PC-3 (cell line): Measurements from ENCODE around the gene OR8B4. TPM values are rescaled to one million over a fixed set of nuclear protein-coding genes. Genes with fewer than 3 reads are reported as not detected.

Experiments used
- ATAC-seq: fragments of 200-7000 bp; cut with Tn5 transposase; 2 replicates; pipeline ENCODE4 v1.9.1; 2020; ENCODE audit warnings: mild to moderate bottlenecking, moderate library complexity
- BruUV-seq: library from RNA; stranded (reverse); fragments of 400-500 nt; replicated peaks from 2 replicates; lab custom pipeline; 2021; lab: Mats Ljungman, UMichigan
- CTCF ChIA-PET: fragments of 300-600 bp; sonication (Branson Sonifier 250); formaldehyde crosslinking; loops from one replicate; lab custom pipeline; 2022; ENCODE audit warnings: antibody characterized with exemption; lab: Charles Lee
- POLR2A ChIA-PET: fragments of 300-600 bp; sonication (Branson Sonifier 250); formaldehyde crosslinking; loops from one replicate; lab custom pipeline; 2022; ENCODE audit warnings: antibody characterized with exemption; ENCODE audit not compliant: unreplicated experiment; lab: Charles Lee
- DNase-seq: peaks from one replicate; pipeline ENCODE4 v3.0.0-alpha.2; 2015
- H2AFZ ChIP-seq: fragments of 300-600 bp; sonication (generic); 2 replicates; pipeline ENCODE4 v1.6.0; 2016; ENCODE audit warnings: antibody characterized with exemption, low read length
- H3F3A ChIP-seq: fragments of 300-600 bp; sonication (generic); one replicate; pipeline ENCODE4 v1.6.0; 2017; ENCODE audit warnings: antibody characterized with exemption, low read length, control low read depth, mild to moderate bottlenecking; ENCODE audit not compliant: unreplicated experiment
- H3K27ac ChIP-seq: fragments of 300-600 bp; sonication (generic); 2 replicates; pipeline ENCODE4 v1.5.1; 2016; ENCODE audit warnings: mild to moderate bottlenecking, low read length
- H3K27me3 ChIP-seq: fragments of 300-600 bp; sonication (generic); 2 replicates; pipeline ENCODE4 v1.6.1; 2016; ENCODE audit warnings: low read length, mixed read lengths
- H3K36me3 ChIP-seq: fragments of 300-600 bp; sonication (generic); 2 replicates; pipeline ENCODE4 v1.6.1; 2016; ENCODE audit warnings: low read depth, mixed run types, low read length, mixed read lengths
- H3K4me1 ChIP-seq: fragments of 300-600 bp; sonication (generic); 2 replicates; pipeline ENCODE4 v1.5.1; 2016; ENCODE audit warnings: low read length; ENCODE audit not compliant: insufficient read depth
- H3K4me2 ChIP-seq: fragments of 300-600 bp; sonication (generic); 2 replicates; pipeline ENCODE4 v1.6.0; 2016; ENCODE audit warnings: low read length
- H3K4me3 ChIP-seq: fragments of 300-600 bp; sonication (generic); 2 replicates; pipeline ENCODE4 v1.5.1; 2016; ENCODE audit warnings: mild to moderate bottlenecking, low read length, mixed read lengths
- H3K79me2 ChIP-seq: fragments of 300-600 bp; sonication (generic); 2 replicates; pipeline ENCODE4 v1.6.1; 2017; ENCODE audit warnings: low read length, mixed read lengths
- H3K9ac ChIP-seq: fragments of 300-600 bp; sonication (generic); 2 replicates; pipeline ENCODE4 v1.6.0; 2016; ENCODE audit warnings: mild to moderate bottlenecking, low read length
- H3K9me2 ChIP-seq: fragments of 300-600 bp; sonication (generic); replicated peaks from 2 replicates; pipeline ENCODE4 v1.6.1; 2016; ENCODE audit warnings: mixed run types, low read length, mixed read lengths
- H3K9me3 ChIP-seq: fragments of 300-600 bp; sonication (generic); 2 replicates; pipeline ENCODE4 v1.6.1; 2016; ENCODE audit warnings: low read length, mixed read lengths
- H4K20me1 ChIP-seq: fragments of 300-600 bp; sonication (generic); 2 replicates; pipeline ENCODE4 v1.6.1; 2016; ENCODE audit warnings: low read length, mixed read lengths
- CTCF ChIP-seq: fragments of 300-600 bp; sonication (generic); conservative IDR thresholded peaks from 2 replicates; pipeline ENCODE4 v1.5.1; 2017; ENCODE audit warnings: antibody characterized with exemption, low read depth, mild to moderate bottlenecking, low read length
- EZH2 ChIP-seq: fragments of 300-600 bp; sonication (generic); IDR thresholded peaks from one replicate; pipeline ENCODE4 v1.6.1; 2017; ENCODE audit warnings: antibody characterized with exemption, mild to moderate bottlenecking, low read length; ENCODE audit not compliant: unreplicated experiment
- EZH2phosphoT487 ChIP-seq: fragments of 300-600 bp; sonication (generic); IDR thresholded peaks from 2 replicates; pipeline ENCODE4 v1.6.1; 2018; ENCODE audit warnings: mild to moderate bottlenecking, antibody characterized with exemption, low read length, borderline replicate concordance
- intact Hi-C: fragments of 100-400 bp; cut with micrococcal nuclease; formaldehyde crosslinking; loops from 2 replicates; pipeline ENCODE4 v1.9.0; 2023
- total RNA-seq: library from RNA; depleted of rRNA; stranded (reverse); fragments of >200 nt; gene quantifications from 2 replicates; pipeline ENCODE4 v1.2.3, GENCODE V29; 2014

Gene OR8B4
- total RNA-seq, 1 experiment from 2014 or later: not detected

GRCh38 chr11:124470561-124471227 lies 46.0 kb upstream of the OR8B4 start:
- BruUV-seq: no TSS peak
- CTCF ChIA-PET: no interaction called here

GRCh38 chr11:124467381-124467927 lies 42.8 kb upstream of the OR8B4 start:
- H3K9me2 ChIP-seq: no peaks in the 10 kb centered on the region
- H3K27me3 ChIP-seq: peaks cover 82% of the 10 kb centered on the region
- H4K20me1 ChIP-seq: no peaks in the 10 kb centered on the region
- no peak for TF ChIP-seq CTCF
- TF ChIP-seq EZH2: no peak
- TF ChIP-seq EZH2phosphoT487: no peak
- no peak overlapping the region for H3K9ac ChIP-seq
- H3K27ac ChIP-seq: no peak overlapping the region
- H3K4me3 ChIP-seq: no peak overlapping the region
- CTCF ChIA-PET: no interaction called here
- H3K4me2 ChIP-seq: no peak overlapping the region
- POLR2A ChIA-PET: no interaction called here
- H3K36me3 ChIP-seq: no peaks in the 10 kb centered on the region
- H2AFZ ChIP-seq: no peak overlapping the region
- no peaks in the 10 kb centered on the region for H3K79me2 ChIP-seq
- intact Hi-C loops: no loop called here
- ATAC-seq: no peak
- no peak for DNase-seq
- no peaks in the 10 kb centered on the region for H3K4me1 ChIP-seq
- H3F3A ChIP-seq: no peaks in the 10 kb centered on the region
- BruUV-seq: no TSS peak
- no peaks in the 10 kb centered on the region for H3K9me3 ChIP-seq

More at GRCh38 chr11:124470561-124471227, 46.0 kb upstream of the OR8B4 start:
- H3K9ac ChIP-seq: no peak overlapping the region
- ATAC-seq (no peak), DNase-seq (no peak)
- no peaks in the 10 kb centered on the region for H3K9me2 ChIP-seq
- no peaks in the 10 kb centered on the region for H3K4me1 ChIP-seq
- no peaks in the 10 kb centered on the region for H3K9me3 ChIP-seq
- no peaks in the 10 kb centered on the region for H3K79me2 ChIP-seq
- no peak for TF ChIP-seq EZH2phosphoT487
- TF ChIP-seq EZH2: no peak
- no peak for TF ChIP-seq CTCF
- no peaks in the 10 kb centered on the region for H3F3A ChIP-seq
- no peaks in the 10 kb centered on the region for H3K36me3 ChIP-seq
- POLR2A ChIA-PET: no interaction called here
- no peak overlapping the region for H3K4me3 ChIP-seq
- H4K20me1 ChIP-seq: no peaks in the 10 kb centered on the region
- H3K4me2 ChIP-seq: no peak overlapping the region
- H2AFZ ChIP-seq: no peak overlapping the region
- peaks cover 89% of the 10 kb centered on the region for H3K27me3 ChIP-seq
- intact Hi-C loops: no loop called here
- H3K27ac ChIP-seq: no peak overlapping the region

- H3K4me1 ChIP-seq: no peaks in the 10 kb centered on the region
- H3K4me3 ChIP-seq: no peak overlapping the region
- no TSS peak for BruUV-seq
- ChIA-PET POLR2A (no interaction called here), CTCF (no interaction called here)
- intact Hi-C loops: no loop called here
- H2AFZ ChIP-seq: no peak overlapping the region
- no peak overlapping the region for H3K27ac ChIP-seq
- ATAC-seq (no peak), DNase-seq (no peak)
- no peaks in the 10 kb centered on the region for H3K9me3 ChIP-seq
- H4K20me1 ChIP-seq: no peaks in the 10 kb centered on the region
- TF ChIP-seq CTCF: no peak
- TF ChIP-seq EZH2phosphoT487: no peak
- TF ChIP-seq EZH2: no peak
- H3K9ac ChIP-seq: no peak overlapping the region
- H3K9me2 ChIP-seq: no peaks in the 10 kb centered on the region
- H3K79me2 ChIP-seq: no peaks in the 10 kb centered on the region
- H3K27me3 ChIP-seq: peaks cover 80% of the 10 kb centered on the region
- no peak overlapping the region for H3K4me2 ChIP-seq
- no peaks in the 10 kb centered on the region for H3K36me3 ChIP-seq
- H3F3A ChIP-seq: no peaks in the 10 kb centered on the region
Observed at GRCh38 chr11:124465368-124465767, 40.7 kb upstream of the OR8B4 start.
